Activated CD4-positive, alpha-beta T cell treated with anti-CD3 and anti-CD28 coated beads for 36 hours (primary cell): ENCODE measurements around the gene AJUBA. TPM values are rescaled to one million over a fixed set of nuclear protein-coding genes. Genes with fewer than 3 reads are reported as not detected.

Source experiments
- ATAC-seq: fragments of 200-7000 bp; cut with Tn5 transposase; one replicate; pipeline ENCODE4 v1.10.0; 2021; ENCODE audit warnings: mild to moderate bottlenecking, moderate library complexity
- CTCF ChIA-PET: fragments of 350-600 bp; sonication (Branson Sonifier 250); formaldehyde crosslinking; loops from one replicate; lab custom pipeline; 2021; ENCODE audit warnings: antibody characterized with exemption; lab: Charles Lee
- POLR2A ChIA-PET: fragments of 350-600 bp; sonication (Branson Sonifier 250); formaldehyde crosslinking; loops from one replicate; lab custom pipeline; 2021; ENCODE audit warnings: antibody characterized with exemption, inconsistent platforms; lab: Charles Lee
- DNase-seq: peaks from one replicate; pipeline ENCODE4 v3.0.0-alpha.2; 2020
- H3K27ac Mint-ChIP-seq: one replicate; pipeline ENCODE4 v1.8.0; 2021; ENCODE audit warnings: mixed read lengths
- H3K27me3 Mint-ChIP-seq: one replicate; pipeline ENCODE4 v1.8.0; 2021; ENCODE audit warnings: mixed read lengths
- H3K36me3 Mint-ChIP-seq: one replicate; pipeline ENCODE4 v1.8.0; 2021; ENCODE audit warnings: low read depth, mixed read lengths
- H3K4me1 Mint-ChIP-seq: one replicate; pipeline ENCODE4 v1.8.0; 2021; ENCODE audit warnings: mixed read lengths
- H3K4me3 Mint-ChIP-seq: one replicate; pipeline ENCODE4 v1.8.0; 2021; ENCODE audit warnings: mild to moderate bottlenecking, moderate library complexity, mixed read lengths
- H3K9me3 Mint-ChIP-seq: one replicate; pipeline ENCODE4 v1.8.0; 2021; ENCODE audit warnings: low read depth, mixed read lengths
- intact Hi-C, 2 experiments: fragments of 100-400 bp; cut with DNase I in 1 of 2; cut with micrococcal nuclease in 1 of 2; formaldehyde crosslinking; loops; one replicate each; pipeline versions ENCODE4 v1.14.2 to v1.15.1; 2022 to 2024; cut with DNase I, micrococcal nuclease
- total RNA-seq, 2 experiments: library from RNA; stranded (reverse); gene quantifications; one replicate each; pipeline ENCODE4 v1.2.3, GENCODE V29; 2021

The AJUBA gene
- 1 to 10 TPM; 2.9 to 3.2 TPM for total RNA-seq

- no peak within 1 kb of the TSS for H3K27ac Mint-ChIP-seq
- no peaks in the 10 kb centered on the region for H3K27me3 Mint-ChIP-seq
- H3K4me3 Mint-ChIP-seq = no peak within 1 kb of the TSS
- intact Hi-C loops = loop anchor here (1.0 to 10.0 kb wide), 10 partner anchors 9 to 425 kb away; partner anchors contain the start of genes HAUS4 (in 1 of the 2), LRP10 (in 1 of the 2), MRPL52 (in 1 of the 2) and PRMT5 (in 1 of the 2)
- ChIA-PET POLR2A (interaction anchor here (1.1 to 1.6 kb wide), 3 partner anchors 25 to 112 kb away, joined by 3 to 6 read pairs (median 4); partner anchors contain the start of genes ACIN1 and C14orf119), CTCF (interaction anchor here (0.6 to 18.1 kb wide), 31 partner anchors 10 to 864 kb away, joined by 3 to 751 read pairs (median 5); partner anchors contain the start of genes ACIN1, CDH24, HAUS4 and PRMT5)
- ATAC-seq (peak; percentile 79), DNase-seq (peak; percentile 88)
- peaks cover 7% of the 10 kb centered on the region for H3K4me1 Mint-ChIP-seq
- no peaks in the 10 kb centered on the region for H3K36me3 Mint-ChIP-seq
- H3K9me3 Mint-ChIP-seq = no peaks in the 10 kb centered on the region
Observed at GRCh38 chr14:22982477-22983245, at the start of gene AJUBA. AJUBA (minus strand) TSS chr14:22982551; CDS start chr14:22982266, 285 bp downstream.

GRCh38 chr14:23030936-23031335 lies 48.6 kb upstream of the AJUBA start:
- Mint-ChIP-seq H3K27me3 (no peaks in the 10 kb centered on the region), H3K4me3 (no peak overlapping the region), H3K9me3 (peaks cover 2% of the 10 kb centered on the region), H3K36me3 (peaks cover 61% of the 10 kb centered on the region), H3K4me1 (peaks cover 56% of the 10 kb centered on the region), H3K27ac (peak overlapping the region; percentile 19)
- intact Hi-C loops = loop anchor here in 1 of 2 experiments (10.0 kb wide), 2 partner anchors 446 to 1114 kb away; partner anchors contain the start of genes DAD1, EMC9, PSME2 and RNF31
- no peak for DNase-seq
- ChIA-PET CTCF (interaction anchor here (0.6 to 4.3 kb wide), 8 partner anchors 9 to 80 kb away, joined by 3 to 20 read pairs (median 4); no protein-coding TSS in a partner anchor), POLR2A (interaction anchor here (0.6 kb wide), 1 partner anchor 61 kb away, joined by 3 read pairs; no protein-coding TSS in a partner anchor)
- ATAC-seq = no peak

GRCh38 chr14:23028799-23029198 lies 46.4 kb upstream of the AJUBA start:
- DNase-seq (peak; percentile 65), ATAC-seq (peak; percentile 60)
- CTCF ChIA-PET = interaction anchor here (0.7 to 2.7 kb wide), 10 partner anchors 10 to 70 kb away, joined by 3 to 16 read pairs (median 3); partner anchors contain the start of gene C14orf119
- POLR2A ChIA-PET = interaction anchor here (2.4 kb wide), 1 partner anchor 22 kb away, joined by 8 read pairs; no protein-coding TSS in a partner anchor
- no peaks in the 10 kb centered on the region for H3K9me3 Mint-ChIP-seq
- peak overlapping the region; percentile 32 for H3K4me3 Mint-ChIP-seq
- peaks cover 61% of the 10 kb centered on the region for H3K4me1 Mint-ChIP-seq
- H3K27me3 Mint-ChIP-seq = no peaks in the 10 kb centered on the region
- intact Hi-C loops = no loop called here
- peak overlapping the region; percentile 85 for H3K27ac Mint-ChIP-seq
- peaks cover 73% of the 10 kb centered on the region for H3K36me3 Mint-ChIP-seq

GRCh38 chr14:23025151-23025814 lies 42.9 kb upstream of the AJUBA start:
- Mint-ChIP-seq H3K9me3 (no peaks in the 10 kb centered on the region), H3K27me3 (no peaks in the 10 kb centered on the region), H3K4me3 (peak overlapping the region; percentile 37), H3K4me1 (peaks cover 72% of the 10 kb centered on the region), H3K27ac (peak overlapping the region; percentile 90), H3K36me3 (peaks cover 57% of the 10 kb centered on the region)
- intact Hi-C loops = no loop called here
- ChIA-PET POLR2A (interaction anchor here (0.6 to 2.0 kb wide), 2 partner anchors 13 to 18 kb away, joined by 3 to 6 read pairs; no protein-coding TSS in a partner anchor), CTCF (interaction anchor here (0.6 to 6.5 kb wide), 10 partner anchors 10 to 95 kb away, joined by 3 to 44 read pairs (median 9); partner anchors contain the start of genes CDH24 and PRMT5)
- ATAC-seq (peak; percentile 58), DNase-seq (peak; percentile 70)

GRCh38 chr14:23024612-23025075 lies 42.3 kb upstream of the AJUBA start:
- Mint-ChIP-seq H3K4me1 (peaks cover 74% of the 10 kb centered on the region), H3K27ac (peak overlapping the region; percentile 90), H3K4me3 (peak overlapping the region; percentile 37), H3K9me3 (no peaks in the 10 kb centered on the region), H3K27me3 (no peaks in the 10 kb centered on the region), H3K36me3 (peaks cover 57% of the 10 kb centered on the region)
- POLR2A ChIA-PET = interaction anchor here (0.6 to 2.0 kb wide), 2 partner anchors 13 to 18 kb away, joined by 3 to 6 read pairs; no protein-coding TSS in a partner anchor
- intact Hi-C loops = no loop called here
- CTCF ChIA-PET = interaction anchor here (0.6 to 6.5 kb wide), 12 partner anchors 9 to 95 kb away, joined by 3 to 44 read pairs (median 9); partner anchors contain the start of genes AJUBA, CDH24 and PRMT5
- ATAC-seq (peak; percentile 67), DNase-seq (no peak)

- no peaks in the 10 kb centered on the region for H3K9me3 Mint-ChIP-seq
- DNase-seq (no peak), ATAC-seq (no peak)
- intact Hi-C loops = no loop called here
- H3K4me1 Mint-ChIP-seq = peaks cover 66% of the 10 kb centered on the region
- ChIA-PET POLR2A (interaction anchor here (0.6 to 2.0 kb wide), 2 partner anchors 17 to 45 kb away, joined by 4 to 6 read pairs; no protein-coding TSS in a partner anchor), CTCF (interaction anchor here (0.6 to 6.5 kb wide), 14 partner anchors 8 to 94 kb away, joined by 3 to 44 read pairs (median 9); partner anchors contain the start of genes AJUBA, CDH24 and PRMT5)
- no peak overlapping the region for H3K4me3 Mint-ChIP-seq
- H3K36me3 Mint-ChIP-seq = peaks cover 49% of the 10 kb centered on the region
- no peaks in the 10 kb centered on the region for H3K27me3 Mint-ChIP-seq
- peak overlapping the region; percentile 55 for H3K27ac Mint-ChIP-seq
Observed at GRCh38 chr14:23023795-23024152, 41.4 kb upstream of the AJUBA start.

GRCh38 chr14:23023022-23023794 lies 40.9 kb upstream of the AJUBA start:
- DNase-seq = no peak
- ATAC-seq = no peak
- H3K9me3 Mint-ChIP-seq = no peaks in the 10 kb centered on the region
- POLR2A ChIA-PET = interaction anchor here (0.6 to 2.0 kb wide), 2 partner anchors 16 to 45 kb away, joined by 4 to 6 read pairs; no protein-coding TSS in a partner anchor
- H3K36me3 Mint-ChIP-seq = peaks cover 46% of the 10 kb centered on the region
- peak overlapping the region; percentile 61 for H3K27ac Mint-ChIP-seq
- H3K4me3 Mint-ChIP-seq = peak overlapping the region; percentile 31
- CTCF ChIA-PET = interaction anchor here (0.6 to 6.5 kb wide), 11 partner anchors 11 to 93 kb away, joined by 3 to 44 read pairs (median 11); partner anchors contain the start of genes AJUBA, CDH24, PRMT5 and PSMB5
- H3K4me1 Mint-ChIP-seq = peaks cover 63% of the 10 kb centered on the region
- H3K27me3 Mint-ChIP-seq = no peaks in the 10 kb centered on the region
- intact Hi-C loops = no loop called here

- peaks cover 58% of the 10 kb centered on the region for H3K4me1 Mint-ChIP-seq
- POLR2A ChIA-PET = interaction anchor here (0.7 to 1.2 kb wide), 2 partner anchors 16 to 135 kb away, joined by 3 to 4 read pairs; no protein-coding TSS in a partner anchor
- H3K4me3 Mint-ChIP-seq = peak overlapping the region; percentile 50
- intact Hi-C loops = no loop called here
- DNase-seq = no peak
- peaks cover 38% of the 10 kb centered on the region for H3K36me3 Mint-ChIP-seq
- H3K27me3 Mint-ChIP-seq = no peaks in the 10 kb centered on the region
- no peak for ATAC-seq
- peak overlapping the region; percentile 90 for H3K27ac Mint-ChIP-seq
- no peaks in the 10 kb centered on the region for H3K9me3 Mint-ChIP-seq
- CTCF ChIA-PET = interaction anchor here (0.6 to 6.5 kb wide), 12 partner anchors 9 to 169 kb away, joined by 3 to 44 read pairs (median 4); partner anchors contain the start of genes CDH24 and PRMT5
Observed at GRCh38 chr14:23021889-23022442, 39.6 kb upstream of the AJUBA start.

- Mint-ChIP-seq H3K27me3 (no peaks in the 10 kb centered on the region), H3K9me3 (no peaks in the 10 kb centered on the region), H3K36me3 (peaks cover 38% of the 10 kb centered on the region), H3K27ac (peak overlapping the region; percentile 90), H3K4me1 (peaks cover 58% of the 10 kb centered on the region), H3K4me3 (peak overlapping the region; percentile 50)
- DNase-seq = no peak
- ATAC-seq = no peak
- intact Hi-C loops = no loop called here
- ChIA-PET CTCF (interaction anchor here (0.6 to 6.5 kb wide), 17 partner anchors 9 to 169 kb away, joined by 3 to 44 read pairs (median 4); partner anchors contain the start of genes CDH24 and PRMT5), POLR2A (interaction anchor here (1.2 kb wide), 1 partner anchor 15 kb away, joined by 4 read pairs; no protein-coding TSS in a partner anchor)
Observed at GRCh38 chr14:23021434-23021833, 39.1 kb upstream of the AJUBA start.
